ENCODE measurements around the gene WASHC3.

GRCh38 chr12:102053062-102053349, 8.8 kb downstream of the WASHC3 start:
- no peak for TF ChIP-seq CTCF (IDR thresholded peaks at IDR 0.05)
- TF ChIP-seq EP300 (IDR thresholded peaks at IDR 0.05), result no peak

Data from suprapubic skin (tissue), 3 donors.